Urinary bladder (tissue), 4 donors: ENCODE data around the gene ACOX2. TPM values are rescaled to one million over a fixed set of nuclear protein-coding genes. Genes with fewer than 3 reads are reported as not detected.

ENCODE experiments used
- DNase-seq: peaks from one replicate; pipeline ENCODE4 v3.0.0-alpha.2; 2015; ENCODE audit errors: extremely low spot score
- H3K27ac ChIP-seq: one replicate; pipeline ENCODE4 v1.5.1; 2013; ENCODE audit warnings: low read depth, mild to moderate bottlenecking, moderate library complexity
- H3K36me3 ChIP-seq: one replicate; pipeline ENCODE4 v1.6.1; 2013; ENCODE audit warnings: mild to moderate bottlenecking, moderate library complexity; ENCODE audit not compliant: insufficient read depth
- H3K4me1 ChIP-seq: one replicate; pipeline ENCODE4 v1.6.1; 2013; ENCODE audit warnings: mild to moderate bottlenecking, moderate library complexity; ENCODE audit not compliant: insufficient read depth
- H3K4me3 ChIP-seq: one replicate; pipeline ENCODE4 v1.5.1; 2013; ENCODE audit warnings: low read depth, low read length
- WGBS: extraction: QIAGEN DNeasy Blood & Tissue Kit; methylation state at CpG from one replicate; pipeline ENCODE4 v1.1.7; 2013; 5-methylcytosine and 5-hydroxymethylcytosine counted together
- polyA plus RNA-seq: library from polyadenylated mRNA; stranded (reverse); fragments of 200-250 nt; gene quantifications from one replicate; pipeline ENCODE4 v1.2.3, GENCODE V29; 2013
- total RNA-seq: library from RNA; depleted of rRNA; stranded (reverse); fragments of >200 nt; gene quantifications from one replicate; pipeline ENCODE4 v1.2.3, GENCODE V29; 2014
- donor health status: healthy with polysubstance abuse.
- donor health status: healthy.

The ACOX2 gene
- total and polyA plus RNA-seq, 2 donors = 25.7 to 28.8 TPM

DNA sequence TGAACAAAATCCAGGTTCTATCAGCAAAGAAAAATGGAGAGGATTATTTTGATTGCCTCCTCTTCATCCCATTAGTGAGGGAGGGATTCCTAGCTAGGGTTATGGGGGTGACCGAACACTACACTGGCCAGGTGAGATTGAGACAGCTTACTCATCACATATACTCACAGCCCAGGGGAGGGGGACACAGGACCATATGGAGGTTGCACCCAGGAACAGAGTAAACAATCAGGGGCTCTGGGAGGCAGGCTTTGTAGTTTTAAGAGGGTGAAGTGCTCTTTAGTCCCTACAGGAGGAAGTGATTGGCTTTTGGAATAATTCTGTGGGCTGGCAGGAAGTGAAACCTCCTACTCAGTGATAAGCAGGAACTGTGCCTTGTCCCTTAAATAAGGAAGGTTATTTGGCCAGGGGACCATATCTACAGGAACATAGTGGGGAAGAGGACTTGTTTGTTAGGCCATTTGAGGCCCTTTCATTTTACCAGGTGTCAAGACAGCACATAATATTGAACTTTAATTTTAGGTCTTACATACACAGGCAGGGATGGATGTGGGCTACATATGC lies 62.6 kb downstream of the ACOX2 start:
- no peaks in the 10 kb centered on the region for H3K4me1 ChIP-seq
- no peak for DNase-seq
- WGBS = 92% methylated on average over 1 of the region's 1 CpG
- no peak overlapping the region for H3K4me3 ChIP-seq
- H3K27ac ChIP-seq = no peak overlapping the region
- no peaks in the 10 kb centered on the region for H3K36me3 ChIP-seq

DNA sequence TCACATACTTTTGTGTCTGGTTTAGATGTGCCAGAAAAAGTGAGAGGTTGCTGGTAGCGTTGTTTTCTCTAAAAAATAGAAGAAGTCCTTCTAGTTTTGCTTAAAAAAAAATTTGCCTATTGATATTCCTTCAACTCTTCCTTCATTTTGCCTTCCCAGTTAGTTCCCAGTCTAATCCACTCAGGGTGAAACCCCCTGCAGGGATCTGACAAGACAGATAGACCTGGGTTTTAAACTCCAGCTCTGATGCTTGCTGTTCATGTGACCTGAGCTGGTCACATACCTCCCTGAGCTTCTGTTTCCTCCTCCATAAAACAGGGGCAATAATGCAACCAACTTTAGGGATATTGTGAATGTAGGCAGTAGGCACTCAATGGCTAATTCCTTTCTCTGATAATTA lies 63.7 kb downstream of the ACOX2 start:
- Histone ChIP-seq H3K4me3 (no peak overlapping the region), H3K36me3 (no peaks in the 10 kb centered on the region), H3K4me1 (no peaks in the 10 kb centered on the region), H3K27ac (no peak overlapping the region)
- DNase-seq = no peak
- WGBS = 90% methylated on average over 1 of the region's 1 CpG

DNA sequence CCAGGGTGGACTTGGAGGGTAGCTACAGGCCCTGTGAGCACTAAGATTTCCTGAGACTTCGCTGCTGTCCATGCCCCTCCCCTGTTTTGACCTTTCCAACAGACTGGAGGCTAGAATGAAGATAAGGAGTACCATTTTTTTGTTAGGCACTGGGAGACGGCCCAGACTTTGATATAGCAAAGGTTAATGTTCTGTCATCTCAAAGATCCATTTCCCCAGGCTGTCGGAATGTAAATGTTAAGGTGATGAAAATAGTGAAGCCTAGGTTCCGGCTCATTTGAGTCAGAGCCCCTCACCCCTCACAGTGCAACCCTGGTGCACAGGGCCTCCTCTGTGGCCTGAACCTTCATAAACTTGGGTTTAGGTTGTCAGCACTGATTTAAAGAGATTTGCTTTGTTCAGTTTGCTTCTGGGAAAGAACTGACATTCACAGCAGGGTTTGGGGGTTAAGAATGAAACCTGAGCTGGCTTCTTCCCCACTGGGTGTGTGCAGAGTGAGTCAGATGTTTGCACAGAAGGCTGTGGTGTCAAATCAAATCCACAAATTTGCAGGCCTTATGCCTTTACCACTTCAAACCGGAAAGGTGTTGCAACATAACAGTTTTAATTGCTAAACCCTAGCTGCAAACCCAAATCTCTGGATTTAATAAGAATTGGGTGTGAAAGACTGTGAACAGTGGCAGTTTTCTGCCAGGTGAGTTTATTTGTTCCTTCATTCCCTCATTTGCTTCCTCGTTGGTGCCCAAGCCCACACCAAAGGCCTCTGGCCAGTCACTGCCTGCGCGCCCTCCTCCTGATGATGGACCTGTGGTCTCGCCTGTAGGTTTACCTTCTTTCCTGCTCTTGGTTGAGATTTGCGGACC lies 65.7 kb downstream of the ACOX2 start:
- no peaks in the 10 kb centered on the region for H3K4me1 ChIP-seq
- no peak overlapping the region for H3K27ac ChIP-seq
- no peak overlapping the region for H3K4me3 ChIP-seq
- DNase-seq = peak; percentile 43
- 57% methylated on average over 10 of the region's 10 CpGs for WGBS
- no peaks in the 10 kb centered on the region for H3K36me3 ChIP-seq

GRCh38 chr3:58470363-58471024 lies 66.5 kb downstream of the ACOX2 start:
- Histone ChIP-seq H3K36me3 (no peaks in the 10 kb centered on the region), H3K4me1 (no peaks in the 10 kb centered on the region), H3K27ac (no peak overlapping the region), H3K4me3 (no peak overlapping the region)
- 89% methylated on average over 12 of the region's 12 CpGs for WGBS
- no peak for DNase-seq

DNA sequence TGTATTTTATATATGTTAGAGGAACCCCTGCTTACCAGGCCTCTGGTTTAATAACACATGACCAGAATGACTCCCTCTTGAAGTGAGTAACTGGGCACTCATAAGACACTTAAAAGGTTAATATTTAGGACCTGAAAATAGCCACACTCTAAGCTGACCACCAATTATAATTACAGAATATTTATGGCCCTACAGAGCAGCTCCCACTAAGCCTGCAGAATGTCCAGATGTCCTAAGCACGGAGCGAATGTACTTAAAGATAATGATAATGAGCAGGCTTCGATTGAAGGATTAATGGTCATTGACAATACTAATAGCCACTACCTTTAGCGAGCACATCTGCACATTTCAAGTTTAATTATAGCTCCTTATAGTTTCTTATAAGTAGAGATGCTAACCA lies 67.9 kb downstream of the ACOX2 start:
- WGBS = 75% methylated on average over 4 of the region's 4 CpGs
- Histone ChIP-seq H3K36me3 (no peaks in the 10 kb centered on the region), H3K27ac (no peak overlapping the region)

GRCh38 chr3:58466899-58467563 lies 70.0 kb downstream of the ACOX2 start:
- no peaks in the 10 kb centered on the region for H3K36me3 ChIP-seq
- no peak overlapping the region for H3K27ac ChIP-seq
- WGBS = 93% methylated on average over 4 of the region's 4 CpGs
- H3K4me1 ChIP-seq = no peaks in the 10 kb centered on the region
- H3K4me3 ChIP-seq = no peak overlapping the region
- no peak for DNase-seq

More for the DNA sequence above, 67.9 kb downstream of the ACOX2 start:
- no peaks in the 10 kb centered on the region for H3K4me1 ChIP-seq
- no peak for DNase-seq
- H3K4me3 ChIP-seq = no peak overlapping the region

DNA sequence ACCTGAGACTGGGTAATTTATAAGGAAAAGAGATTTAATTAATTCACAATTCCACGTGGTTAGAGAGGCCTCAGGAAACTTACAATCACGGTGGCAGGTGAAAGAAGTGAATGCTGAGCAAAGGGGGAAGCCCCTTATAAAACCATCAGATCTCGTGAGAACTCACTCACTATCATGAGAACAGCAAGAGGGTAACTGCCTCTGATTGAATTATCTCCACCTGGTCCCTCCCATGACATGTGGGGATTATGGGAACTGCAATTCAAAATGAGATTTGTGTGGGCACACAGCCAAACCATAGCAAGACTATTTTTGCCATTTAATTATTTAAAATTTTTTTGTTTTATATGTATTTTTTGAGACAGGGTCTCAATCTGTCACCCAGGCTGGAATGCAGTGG lies 72.1 kb downstream of the ACOX2 start:
- H3K4me3 ChIP-seq = no peak overlapping the region
- H3K36me3 ChIP-seq = no peaks in the 10 kb centered on the region
- no peak for DNase-seq
- 74% methylated on average over 3 of the region's 3 CpGs for WGBS
- H3K4me1 ChIP-seq = no peaks in the 10 kb centered on the region
- no peak overlapping the region for H3K27ac ChIP-seq

- Histone ChIP-seq H3K4me3 (no peak overlapping the region), H3K4me1 (no peaks in the 10 kb centered on the region), H3K27ac (no peak overlapping the region), H3K36me3 (no peaks in the 10 kb centered on the region)
- no peak for DNase-seq
- WGBS = 41% methylated on average over 5 of the region's 5 CpGs
These were observed 73.1 kb downstream of the ACOX2 start for GRCh38 chr3:58463942-58464271.

- 16% methylated on average over 18 of the region's 18 CpGs for WGBS
- peak; percentile 17 for DNase-seq
- H3K4me3 ChIP-seq = no peak overlapping the region
- no peaks in the 10 kb centered on the region for H3K4me1 ChIP-seq
- H3K36me3 ChIP-seq = no peaks in the 10 kb centered on the region
- H3K27ac ChIP-seq = no peak overlapping the region
These were observed 73.6 kb downstream of the ACOX2 start for GRCh38 chr3:58463181-58463941.

DNA sequence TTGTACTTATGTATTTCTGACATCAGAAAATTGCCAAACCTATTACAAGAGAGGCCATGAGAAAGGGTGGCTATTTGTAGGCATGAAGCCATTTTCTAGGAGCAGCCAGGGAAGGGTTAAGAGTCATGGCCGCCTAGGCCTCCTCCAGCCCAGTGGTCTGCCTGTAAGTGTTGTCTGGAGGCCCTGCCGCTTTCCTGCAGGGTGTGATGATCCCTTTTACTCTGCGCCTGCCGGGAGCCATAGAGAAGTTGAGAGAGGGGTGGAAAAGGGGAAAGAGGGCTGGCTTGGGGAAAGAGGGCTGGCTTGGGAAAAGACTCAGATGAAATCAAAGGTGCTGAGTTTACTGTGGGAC lies 74.2 kb downstream of the ACOX2 start:
- 51% methylated on average over 4 of the region's 4 CpGs for WGBS
- Histone ChIP-seq H3K36me3 (no peaks in the 10 kb centered on the region), H3K4me1 (no peaks in the 10 kb centered on the region), H3K4me3 (no peak overlapping the region), H3K27ac (no peak overlapping the region)
- DNase-seq = no peak

GRCh38 chr3:58459160-58459559 lies 77.8 kb downstream of the ACOX2 start:
- no peaks in the 10 kb centered on the region for H3K4me1 ChIP-seq
- no peak overlapping the region for H3K27ac ChIP-seq
- no peak overlapping the region for H3K4me3 ChIP-seq
- 86% methylated on average over 4 of the region's 4 CpGs for WGBS
- H3K36me3 ChIP-seq = no peaks in the 10 kb centered on the region
- no peak for DNase-seq
